NCI-H748 (cell line): Measurements from ENCODE around the gene EPOP.
A peak's percentile ranks its signal among the peaks of the same experiment; 100 is the strongest.

Source experiments
- DNase-seq: peaks from one replicate; lab custom pipeline; 2025; ENCODE audit not compliant: unreplicated experiment; lab: John Stamatoyannopoulos, UW

The EPOP gene

DNA sequence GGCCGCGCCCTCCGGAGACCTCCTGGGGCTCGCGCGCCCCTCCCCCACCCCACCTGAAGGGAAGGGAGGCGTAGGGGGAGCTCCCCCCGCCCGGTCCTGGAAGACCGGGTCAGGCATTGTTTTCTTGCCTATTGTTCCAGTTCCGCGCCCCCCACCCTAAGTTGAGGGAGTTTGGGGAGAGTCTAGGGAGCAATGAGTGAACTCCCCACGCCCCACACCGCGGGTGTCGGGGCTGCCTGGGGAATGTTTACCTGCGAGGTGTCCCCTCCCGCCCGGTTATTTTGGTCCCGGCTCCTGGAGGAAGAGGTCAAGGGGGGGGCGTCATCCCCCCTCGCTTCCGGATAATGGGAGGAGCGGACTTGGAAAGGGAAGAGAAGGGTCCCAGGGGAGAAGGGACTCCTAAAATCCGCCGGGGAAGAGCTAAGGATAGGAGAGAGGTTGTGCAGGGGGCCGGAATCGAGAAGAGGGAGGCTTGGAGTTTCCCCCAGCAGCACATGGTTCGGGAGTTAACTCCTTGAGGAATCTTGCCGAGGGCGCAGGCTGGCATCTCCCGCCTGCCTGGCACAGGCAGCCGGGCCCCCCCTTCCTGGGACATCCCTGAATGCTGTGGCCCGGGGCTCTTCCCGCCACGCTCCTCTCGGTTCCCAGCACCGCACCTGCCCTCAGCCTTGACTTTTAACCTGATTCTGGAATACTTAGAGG, 31.2 kb upstream of the EPOP start:
- DNase-seq: peak; percentile 60

DNA sequence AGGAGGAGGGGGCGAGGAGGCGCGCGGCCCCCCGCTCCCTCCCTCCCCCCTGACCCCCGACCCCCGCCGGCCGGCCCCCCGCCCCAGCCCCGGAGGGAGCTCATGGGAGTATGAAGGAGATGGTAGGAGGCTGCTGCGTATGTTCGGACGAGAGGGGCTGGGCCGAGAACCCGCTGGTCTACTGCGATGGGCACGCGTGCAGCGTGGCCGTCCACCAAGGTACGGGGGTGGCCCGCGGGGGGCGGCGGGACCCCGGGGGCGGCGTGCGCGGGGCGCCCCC, 30.7 kb upstream of the EPOP start:
- peak; percentile 54 for DNase-seq

DNA sequence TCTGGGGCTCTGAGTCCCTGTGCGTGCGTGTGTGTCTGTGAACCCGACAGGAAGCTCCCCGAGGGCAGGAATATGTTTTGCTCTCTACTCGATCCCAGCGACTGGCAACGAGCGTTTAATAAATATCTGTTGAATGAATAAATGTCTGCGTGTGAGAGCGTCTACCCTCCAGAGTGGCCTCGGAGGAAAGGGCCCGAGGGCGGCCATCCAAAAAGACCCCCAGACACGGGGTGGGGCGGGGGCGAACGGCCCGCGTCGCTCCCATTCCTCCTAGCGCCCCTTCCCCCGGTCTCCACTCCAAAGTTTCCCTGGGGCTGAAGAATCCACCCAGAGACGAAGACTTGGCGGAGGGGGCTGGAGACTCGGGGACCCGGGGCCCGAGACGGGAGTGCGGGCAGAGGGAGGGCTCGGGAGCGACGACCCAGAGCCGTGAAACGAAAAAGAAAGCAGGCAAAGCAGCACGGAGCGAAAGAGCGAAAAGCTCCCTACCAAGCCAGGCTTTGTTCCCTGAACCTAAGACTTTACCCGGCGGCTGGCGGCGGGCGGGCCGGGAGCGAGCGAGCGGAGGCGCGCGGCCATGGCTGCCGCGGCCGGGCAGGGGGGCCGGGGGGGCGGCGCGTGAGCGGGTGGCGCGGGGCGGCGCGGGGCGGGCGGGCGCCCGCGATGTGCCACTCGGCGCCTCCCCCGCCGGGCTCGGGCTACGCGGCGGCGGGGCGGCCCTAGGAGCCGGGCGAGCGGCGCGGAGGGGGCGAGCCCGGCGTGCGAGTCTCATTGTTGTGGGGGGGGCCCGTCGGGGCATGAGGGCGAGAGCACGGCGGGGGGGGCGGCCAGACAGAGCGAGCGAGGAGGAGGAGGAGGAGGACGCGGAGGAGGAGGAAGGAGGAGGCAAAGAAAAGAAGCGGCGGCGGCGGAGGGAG, 30.1 kb upstream of the EPOP start, which contains the start of gene MLLT6:
TSS of gene MLLT6 (plus strand) at position 668 of the 917 bp plus-strand sequence. CDS start 360 bp downstream, outside the sequence.
- DNase-seq: peak; percentile 86

DNA sequence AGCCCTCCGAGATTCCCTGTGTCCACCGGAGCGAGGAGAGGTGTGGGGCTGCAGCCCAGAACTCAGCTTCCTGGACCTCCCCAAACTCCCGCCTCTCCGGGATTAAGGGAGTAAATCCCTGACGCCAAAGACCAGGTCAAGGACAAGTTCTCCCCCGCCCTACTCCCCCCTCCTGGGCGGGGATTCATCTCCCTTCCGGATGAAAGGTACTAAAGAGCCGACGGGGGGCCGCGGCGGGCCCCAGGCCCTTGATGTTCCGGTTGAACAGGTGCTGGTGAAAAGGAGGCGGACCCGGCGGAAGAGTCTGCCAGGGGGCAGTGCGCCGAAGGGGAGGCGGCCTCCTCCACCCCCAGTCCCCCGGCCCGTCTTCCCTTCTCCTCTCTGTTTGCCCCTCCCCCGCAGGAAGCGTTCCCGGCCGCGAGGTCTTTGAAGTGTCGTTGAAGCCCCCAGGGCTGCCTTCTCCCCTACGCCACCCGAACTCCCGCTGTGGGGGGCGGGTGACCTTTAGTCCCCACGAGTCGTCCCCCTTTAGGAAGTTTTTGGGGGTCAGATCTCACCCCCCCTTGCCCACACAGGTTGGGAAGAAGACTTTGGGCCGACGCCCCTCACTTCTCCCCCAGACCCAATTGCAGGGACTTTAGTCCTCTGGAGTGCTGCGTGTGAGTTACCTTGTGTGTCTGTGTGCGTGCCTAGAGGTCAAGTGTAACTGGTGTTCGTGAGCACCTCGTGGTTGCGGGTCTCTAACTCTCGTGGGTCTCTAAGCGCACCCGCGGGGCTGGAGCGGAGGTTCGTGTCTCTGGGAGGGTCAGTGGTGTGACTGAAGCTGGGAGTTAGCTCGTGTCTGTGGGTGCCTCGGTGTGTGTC, 29.2 kb upstream of the EPOP start:
- DNase-seq: peak; percentile 98

DNA sequence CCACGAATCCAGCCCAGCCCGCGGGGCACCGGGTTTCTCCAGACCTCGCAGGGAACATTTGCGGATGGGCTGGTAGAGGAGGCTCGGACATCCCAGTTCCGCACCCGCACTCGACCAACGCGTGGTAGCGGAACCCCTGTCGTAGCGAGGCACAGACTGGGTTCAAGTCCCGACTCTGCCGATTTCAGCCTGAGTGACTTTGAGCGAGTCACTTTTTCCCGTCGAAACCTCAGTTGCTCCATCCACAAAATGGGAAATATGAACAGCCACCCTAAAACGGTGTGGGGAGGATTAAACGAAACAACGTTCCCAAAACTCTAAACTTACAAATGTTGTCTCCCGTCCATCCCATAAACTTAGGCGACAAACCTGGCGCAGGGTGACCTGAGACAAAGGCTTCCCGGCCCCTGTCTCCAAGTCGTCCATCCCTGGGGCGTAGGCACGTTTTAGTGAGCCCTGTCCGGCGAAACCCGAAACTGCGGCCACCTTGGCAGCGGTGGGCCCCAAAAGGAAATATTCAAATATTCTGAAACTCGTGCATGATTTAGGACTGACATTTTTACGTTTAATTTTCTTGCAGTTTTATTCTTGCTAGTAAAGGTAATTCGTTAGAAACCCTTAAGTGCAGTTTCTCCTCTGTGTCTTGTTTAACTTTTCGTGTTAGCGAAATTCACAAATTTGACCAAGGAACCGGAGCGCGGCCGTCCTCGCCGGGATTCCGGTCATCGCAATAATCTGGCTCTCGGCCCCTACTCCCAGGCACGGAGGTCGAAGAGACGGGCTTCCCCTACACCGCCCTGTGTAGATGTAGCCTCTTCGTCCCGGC, 28.4 kb upstream of the EPOP start:
- DNase-seq: peak; percentile 42

DNA sequence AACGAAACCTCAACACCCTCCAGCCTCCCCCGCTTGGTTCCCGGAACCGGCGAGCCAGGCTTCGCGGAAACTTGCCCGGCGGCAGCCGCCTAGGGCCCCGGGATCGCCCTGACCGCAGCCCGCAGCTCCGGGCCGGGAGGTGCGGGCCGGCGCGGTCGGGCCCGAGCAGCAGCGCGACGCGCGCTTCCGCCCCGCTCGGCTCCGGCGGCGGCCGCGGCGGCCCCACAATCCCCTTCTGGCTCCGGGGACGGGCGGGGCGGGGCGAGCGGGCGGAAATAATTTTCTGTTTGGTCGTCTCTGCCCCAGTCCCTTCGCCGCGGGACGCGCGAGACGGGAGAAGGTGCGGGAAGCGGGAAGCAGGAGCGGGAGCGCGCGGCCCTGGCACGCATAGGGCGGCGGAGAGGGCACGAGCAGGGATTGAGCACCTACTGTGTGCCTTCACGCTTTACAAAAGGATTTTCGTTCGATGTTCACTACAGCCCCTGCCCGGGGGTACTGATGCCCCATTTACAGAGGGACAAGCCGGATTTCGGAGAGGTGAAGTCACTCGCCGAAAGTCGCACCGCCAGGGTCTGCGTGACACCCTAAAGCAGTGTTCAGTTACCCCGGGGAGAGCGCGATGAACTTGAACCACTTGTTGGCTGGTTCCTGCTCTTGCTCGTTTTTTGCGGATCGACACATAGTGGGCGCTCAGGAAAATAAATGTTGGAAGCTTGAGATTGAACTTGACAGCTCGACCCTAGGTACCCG, 27.6 kb upstream of the EPOP start:
- peak; percentile 89 for DNase-seq

DNA sequence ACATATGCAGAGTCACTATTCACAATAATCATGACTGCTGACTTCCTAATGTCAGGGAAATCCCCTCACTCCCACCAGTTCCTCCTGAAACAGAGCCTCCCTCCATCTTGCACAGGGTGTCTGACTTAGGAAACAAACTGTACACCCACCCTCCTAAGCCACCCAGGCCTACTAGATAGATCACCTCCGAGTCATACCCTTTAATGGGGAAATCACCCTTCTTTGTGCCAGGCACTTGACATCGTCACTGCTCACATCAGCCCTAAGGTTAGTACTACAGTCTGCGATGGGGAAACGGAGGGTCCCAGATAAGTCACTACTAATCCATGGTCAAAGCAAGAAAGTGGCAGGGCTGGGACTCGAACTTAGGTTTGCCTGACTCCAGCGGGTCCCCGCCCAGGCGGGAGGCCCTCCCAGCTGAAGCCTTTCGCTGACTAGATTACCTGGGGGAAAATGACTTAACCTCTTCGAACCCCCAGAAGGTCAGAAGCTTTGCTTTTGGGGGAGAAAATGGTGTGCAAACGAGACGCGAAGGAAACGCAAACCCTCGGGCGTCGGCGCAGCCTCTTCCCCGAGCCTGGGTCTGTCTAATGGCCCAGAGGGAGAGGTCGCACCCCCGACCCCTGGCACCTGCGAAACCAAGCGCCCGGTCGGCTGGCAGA, 26.9 kb upstream of the EPOP start:
- peak; percentile 74 for DNase-seq

DNA sequence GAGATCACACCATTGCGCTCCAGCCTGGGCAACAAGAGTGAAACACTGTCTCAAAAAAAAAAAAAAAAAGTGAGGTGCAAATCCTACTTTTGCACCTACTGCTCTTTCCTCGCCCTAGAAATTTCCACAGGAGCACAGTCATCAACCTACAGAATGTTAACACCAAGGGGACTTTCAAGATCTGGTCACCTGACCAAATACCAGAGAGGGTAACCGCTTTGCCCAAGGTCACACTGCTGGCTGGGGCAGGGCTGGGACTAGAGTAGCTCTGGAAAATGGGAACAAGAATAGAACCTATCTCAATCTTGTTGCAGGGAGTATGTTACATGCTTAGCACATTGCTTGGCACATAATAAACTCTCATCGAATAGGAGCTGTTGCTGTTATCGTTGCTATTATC, 24.0 kb upstream of the EPOP start:
- no peak for DNase-seq

DNA sequence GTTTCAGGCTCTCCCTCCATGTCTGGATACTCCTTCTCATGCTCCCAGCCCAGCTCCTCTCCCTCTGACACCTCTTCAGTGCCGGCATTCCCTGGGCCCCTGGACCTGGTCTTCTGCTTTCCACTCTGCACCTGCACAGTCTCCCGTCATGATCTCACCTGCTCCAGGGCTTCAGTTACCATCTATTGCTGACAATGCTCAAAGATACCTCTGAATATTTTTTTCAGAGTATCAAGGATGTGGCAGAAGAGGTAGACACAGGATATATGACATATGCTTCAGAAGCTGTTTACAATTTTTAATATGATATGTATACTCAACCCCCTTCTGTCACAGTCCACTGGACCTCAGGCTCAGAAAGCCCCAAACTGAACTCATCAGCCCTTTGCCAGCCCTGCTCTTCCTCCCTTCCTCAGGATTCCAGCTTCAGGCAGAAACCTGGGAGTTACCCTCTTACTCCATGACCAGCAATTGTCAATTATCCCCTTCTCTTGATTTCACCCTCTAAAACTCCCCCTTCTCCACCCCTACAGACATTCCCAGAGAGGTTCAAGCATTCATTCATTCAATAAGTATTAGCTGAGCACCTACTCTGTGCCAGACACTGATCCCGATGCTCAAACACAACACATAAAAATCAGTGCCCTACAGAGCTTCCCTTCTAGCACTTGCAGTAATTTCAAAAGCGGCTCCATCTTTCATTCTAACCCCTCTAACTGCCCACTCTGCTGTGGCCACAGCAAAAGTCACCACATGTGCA, 22.5 kb upstream of the EPOP start:
- DNase-seq: no peak

DNA sequence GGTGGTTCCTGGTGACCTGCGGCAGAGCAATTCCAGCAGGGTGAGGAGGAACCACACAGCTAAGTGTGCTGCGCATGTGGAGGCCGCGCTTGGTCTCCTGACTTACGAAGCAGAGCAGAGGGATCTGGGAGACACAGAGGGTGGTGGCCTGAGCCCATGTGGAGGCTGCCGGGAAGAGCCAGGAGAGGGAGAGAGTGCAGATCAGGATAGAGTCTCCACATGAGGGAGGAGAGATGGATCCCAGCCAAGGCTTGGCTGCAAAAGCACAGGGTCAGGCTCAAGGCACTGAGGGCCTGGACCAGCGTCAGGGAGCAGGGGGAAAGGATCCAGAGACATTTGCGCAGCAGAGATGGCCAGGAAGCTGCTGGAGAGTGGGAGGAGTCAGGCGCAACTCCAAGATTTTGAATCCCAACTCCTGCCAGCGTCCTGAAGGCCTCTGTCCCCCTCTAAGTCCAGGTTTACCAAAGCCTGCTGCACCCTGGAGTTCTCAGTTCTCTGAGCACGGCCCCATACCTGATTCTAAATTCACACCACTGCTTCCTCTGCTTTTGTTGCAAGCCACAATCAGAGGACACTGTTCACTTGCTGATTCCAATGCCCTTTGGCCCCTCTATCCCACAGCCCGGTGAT, 19.1 kb upstream of the EPOP start:
- DNase-seq: no peak

DNA sequence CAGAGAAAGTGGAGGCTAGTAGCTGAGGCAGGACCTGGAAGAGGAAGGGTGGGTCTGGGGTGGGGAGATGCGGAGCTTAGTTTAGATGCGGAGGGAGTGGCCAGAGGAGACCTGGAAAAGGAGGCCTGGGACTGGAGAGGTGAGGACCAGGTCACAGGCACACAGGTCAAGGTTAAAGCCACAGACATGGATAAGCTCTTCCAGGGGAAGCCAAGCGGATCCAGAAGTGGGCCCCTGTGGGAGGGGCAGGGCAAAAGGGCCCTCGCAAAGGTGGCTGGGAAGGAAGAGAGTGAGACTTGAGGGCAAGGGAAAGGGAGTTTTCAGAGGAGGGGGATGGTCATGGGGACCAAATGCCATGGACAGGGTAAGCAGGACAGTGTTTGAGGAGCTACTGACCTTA, 16.4 kb upstream of the EPOP start:
- DNase-seq: no peak

DNA sequence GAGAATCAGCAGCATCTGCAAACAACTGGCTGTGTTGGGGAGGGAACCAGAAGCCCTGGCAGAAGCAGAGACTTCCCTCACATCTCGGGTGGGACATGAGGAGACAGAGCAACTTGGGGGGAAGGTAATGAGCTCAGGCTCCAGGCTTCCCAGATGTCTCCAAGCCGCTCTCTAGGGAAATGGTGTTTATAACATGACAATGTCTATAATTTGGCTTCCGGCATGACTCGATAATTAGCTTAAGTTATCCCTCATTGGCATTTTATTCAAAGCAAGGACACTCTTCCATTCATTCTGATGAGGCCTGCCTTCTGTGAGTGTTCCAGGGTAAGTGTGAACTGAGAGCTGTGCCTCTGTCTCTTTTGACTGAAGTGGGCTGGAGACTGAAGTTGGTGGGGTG, 15.6 kb upstream of the EPOP start:
- DNase-seq: no peak

DNA sequence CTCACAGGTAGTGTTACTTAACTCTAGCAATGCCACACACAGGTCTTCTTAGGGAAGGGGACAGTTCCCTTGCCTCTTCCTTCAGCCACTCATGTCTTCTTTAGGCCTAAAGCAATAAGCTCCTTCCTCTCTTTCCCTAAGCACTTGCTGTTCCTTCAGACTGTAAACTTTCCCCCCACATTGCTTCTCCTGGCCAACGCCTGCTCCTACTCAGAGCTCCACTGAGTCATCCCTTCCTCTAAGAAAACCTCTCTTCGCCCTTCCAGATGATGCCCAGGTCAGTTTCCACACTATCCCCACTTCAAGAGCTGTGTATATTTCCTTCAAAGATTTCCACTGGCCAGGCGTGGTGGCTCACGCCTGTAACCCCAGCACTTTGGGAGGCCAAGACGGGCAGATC, 12.5 kb upstream of the EPOP start:
- DNase-seq: no peak

DNA sequence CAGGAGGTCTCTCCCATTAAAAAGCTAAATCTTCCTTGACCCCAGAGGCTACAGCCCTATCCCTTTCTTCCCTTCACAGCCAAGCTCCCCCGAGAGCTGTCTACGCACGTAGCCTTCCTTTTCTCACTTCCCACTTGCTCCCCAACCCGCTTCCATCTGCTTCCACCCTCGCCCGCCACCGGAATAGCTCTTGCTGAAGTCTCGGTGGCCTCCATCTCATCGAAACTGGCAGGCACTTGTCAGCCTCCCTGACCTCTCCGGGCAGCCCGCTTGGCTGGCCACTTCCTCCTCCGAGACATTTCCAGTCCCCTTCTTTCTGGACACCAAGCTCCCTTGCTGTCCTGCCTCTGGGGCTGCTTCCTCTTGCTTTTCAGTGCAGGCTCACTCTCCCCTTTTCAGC, 10.7 kb upstream of the EPOP start:
- DNase-seq: no peak

DNA sequence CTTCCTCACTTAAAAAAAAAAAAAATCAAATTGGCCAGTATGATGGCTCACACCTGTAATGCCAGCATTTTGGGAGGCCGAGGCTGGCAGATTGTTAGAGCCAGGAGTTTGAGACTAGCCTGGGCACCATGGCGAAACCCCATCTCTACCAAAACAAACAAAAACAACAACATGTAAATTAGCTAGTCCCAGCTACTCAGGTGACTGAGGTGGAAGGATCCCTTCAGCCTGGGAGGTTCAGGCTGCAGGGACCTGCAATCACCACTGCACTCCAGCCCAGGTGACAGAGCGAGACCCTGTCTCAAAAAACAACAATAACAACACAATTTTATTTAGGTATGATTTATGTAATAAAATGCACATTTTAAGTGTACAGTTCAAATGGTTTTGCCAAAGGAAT, 6.3 kb upstream of the EPOP start:
- DNase-seq: no peak

DNA sequence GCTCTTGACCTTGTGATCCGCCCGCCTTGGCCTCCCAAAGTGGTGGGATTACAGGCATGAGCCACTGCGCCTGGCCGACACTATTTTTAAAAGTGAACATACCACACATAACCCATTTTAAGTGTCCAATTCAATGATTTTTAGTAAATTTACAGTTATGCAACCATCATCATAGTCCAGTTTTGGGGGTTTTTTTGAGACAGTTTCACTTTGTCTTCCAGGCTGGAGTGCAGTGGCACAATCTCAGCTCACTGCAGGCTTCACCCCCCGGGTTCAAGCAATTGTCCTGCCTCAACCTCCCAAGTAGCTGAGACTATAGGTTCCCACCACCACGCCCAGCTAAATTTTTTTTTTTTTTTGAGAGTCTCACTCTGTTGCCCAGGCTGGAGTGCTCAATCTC, 3.1 kb upstream of the EPOP start:
- no peak for DNase-seq

DNA sequence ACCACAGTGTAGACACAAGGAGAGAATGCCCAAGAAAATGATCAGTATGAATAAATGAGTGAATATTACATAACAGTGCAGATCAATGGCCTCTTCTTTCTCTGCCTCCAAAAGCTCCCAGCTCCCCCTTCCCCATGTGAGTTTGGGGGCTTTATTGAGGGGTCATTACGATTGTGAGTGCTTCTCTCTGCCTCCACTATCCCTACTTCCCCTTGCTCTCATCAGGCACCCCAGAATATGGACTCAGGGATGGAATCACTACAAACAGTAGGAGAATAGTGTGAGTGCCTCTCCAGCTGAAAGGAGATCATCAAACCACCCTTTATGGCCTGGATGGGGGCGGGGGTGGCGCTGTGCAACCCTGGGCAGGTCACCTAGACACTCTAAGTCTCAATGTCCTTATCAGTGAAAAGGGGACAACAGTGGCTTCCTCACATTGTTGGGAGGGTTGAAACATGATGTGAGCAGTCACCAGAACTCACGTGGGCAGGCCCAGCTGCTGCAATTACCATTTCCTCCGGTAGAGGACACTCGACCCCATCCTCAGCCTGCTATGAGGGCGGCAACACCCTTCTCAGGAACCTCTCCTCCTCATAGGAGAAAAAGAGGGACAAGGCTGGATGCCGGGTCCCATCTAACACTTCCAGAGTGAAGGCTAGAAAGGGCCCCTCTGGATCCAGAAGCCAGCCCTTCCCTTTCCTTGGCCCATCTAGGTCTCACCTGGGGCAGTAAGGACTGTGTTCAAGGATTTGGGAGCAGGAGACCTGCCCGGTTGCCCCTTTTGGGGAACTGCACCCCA, 2.1 kb upstream of the EPOP start:
- DNase-seq: peak; percentile 83
